Caco-2 (cell line): ENCODE measurements around the gene CD40. TPM values are rescaled to one million over a fixed set of nuclear protein-coding genes. Genes with fewer than 3 reads are reported as not detected.

Source experiments
- BruUV-seq: library from RNA; stranded (reverse); fragments of 400-500 nt; replicated peaks from 2 replicates; lab custom pipeline; 2021; lab: Mats Ljungman, UMichigan
- CTCF ChIA-PET: fragments of 300-600 bp; sonication (Branson Sonifier 250); formaldehyde crosslinking; loops from one replicate; lab custom pipeline; 2022; ENCODE audit warnings: antibody characterized with exemption; lab: Charles Lee
- POLR2A ChIA-PET: fragments of 300-600 bp; sonication (Branson Sonifier 250); formaldehyde crosslinking; loops from one replicate; lab custom pipeline; 2022; ENCODE audit warnings: antibody characterized with exemption; lab: Charles Lee
- DNase-seq, 2 experiments: peaks; one replicate each; pipeline versions ENCODE4 v3.0.0 to v3.0.0-alpha.2; 2020 to 2022
- H3K27me3 ChIP-seq: replicated peaks from 2 replicates; pipeline ENCODE4 v1.6.0; 2011; ENCODE audit warnings: low read length; ENCODE audit not compliant: control insufficient read depth, insufficient read depth
- H3K36me3 ChIP-seq: 2 replicates; pipeline ENCODE4 v1.5.1; 2011; ENCODE audit warnings: low read length; ENCODE audit not compliant: control insufficient read depth, insufficient read depth
- H3K4me1 ChIP-seq: fragments of 250-450 bp; sonication (Bioruptor Pico); 2 replicates; pipeline ENCODE4 v1.5.1; 2020; ENCODE audit warnings: mild to moderate bottlenecking
- H3K4me3 ChIP-seq: 2 replicates; pipeline ENCODE4 v1.5.1; 2011; ENCODE audit warnings: low read depth, mild to moderate bottlenecking, control low read depth, low read length
- H3K9me3 ChIP-seq: fragments of 250-450 bp; sonication (Bioruptor Pico); 2 replicates; pipeline ENCODE4 v1.5.1; 2020; ENCODE audit warnings: mild to moderate bottlenecking, moderate library complexity
- H3K27ac Mint-ChIP-seq: one replicate; pipeline ENCODE4 v1.8.0; 2022; ENCODE audit warnings: mixed read lengths; ENCODE audit not compliant: unreplicated experiment
- H3K27me3 Mint-ChIP-seq: one replicate; pipeline ENCODE4 v1.8.0; 2022; ENCODE audit warnings: mixed read lengths; ENCODE audit not compliant: insufficient read depth, unreplicated experiment
- H3K36me3 Mint-ChIP-seq: one replicate; pipeline ENCODE4 v1.8.0; 2022; ENCODE audit warnings: mild to moderate bottlenecking, mixed read lengths; ENCODE audit not compliant: insufficient read depth, unreplicated experiment
- H3K4me1 Mint-ChIP-seq: one replicate; pipeline ENCODE4 v1.8.0; 2022; ENCODE audit warnings: low read depth, mixed read lengths; ENCODE audit not compliant: unreplicated experiment
- H3K4me3 Mint-ChIP-seq: one replicate; pipeline ENCODE4 v1.8.0; 2022; ENCODE audit warnings: mild to moderate bottlenecking, moderate library complexity, mixed read lengths; ENCODE audit not compliant: unreplicated experiment
- H3K9me3 Mint-ChIP-seq: one replicate; pipeline ENCODE4 v1.8.0; 2022; ENCODE audit warnings: mixed read lengths; ENCODE audit not compliant: unreplicated experiment
- CTCF ChIP-seq, 2 experiments: fragments of 200-600 bp in 1 of 2; IDR thresholded peaks; 1 replicate in 1 of 2; 2 replicates in 1 of 2; pipeline versions ENCODE4 v1.5.1 to v1.8.0; 2011 to 2022; ENCODE audit warnings: antibody characterized with exemption in 1 of 2, control low read depth in 1 of 2, inconsistent platforms in 1 of 2, low read depth in 1 of 2, low read length in 1 of 2, mild to moderate bottlenecking in 1 of 2, moderate library complexity in 1 of 2; ENCODE audit not compliant: insufficient read depth in 1 of 2, severe bottlenecking in 1 of 2, unreplicated experiment in 1 of 2
- intact Hi-C: fragments of 100-400 bp; cut with micrococcal nuclease; formaldehyde crosslinking; loops from one replicate; pipeline ENCODE4 v1.10.0; 2022; ENCODE audit not compliant: unreplicated experiment
- total RNA-seq: library from RNA; stranded (reverse); gene quantifications from 2 replicates; pipeline ENCODE4 v1.2.3, GENCODE V29; 2022

The CD40 gene
- total RNA-seq, 1 experiment from 2014 or later: not detected

GRCh38 chr20:46150943-46151342 lies 32.8 kb downstream of the CD40 start:
- peaks cover 3% of the 10 kb centered on the region; the same call in 1 of the 2 replicates for H3K27me3 ChIP-seq
- intact Hi-C loops: no loop called here
- Mint-ChIP-seq H3K4me1 (no peaks in the 10 kb centered on the region), H3K27me3 (peaks cover 15% of the 10 kb centered on the region), H3K27ac (no peak overlapping the region), H3K36me3 (no peaks in the 10 kb centered on the region), H3K4me3 (no peak overlapping the region), H3K9me3 (no peaks in the 10 kb centered on the region)
- POLR2A ChIA-PET: interaction anchor here (0.6 kb wide), 1 partner anchor 11 kb away, joined by 3 read pairs; no protein-coding TSS in a partner anchor
- BruUV-seq: no TSS peak
- H3K4me1 ChIP-seq: no peaks in the 10 kb centered on the region
- no peak overlapping the region for H3K4me3 ChIP-seq
- DNase-seq: no peak
- no peaks in the 10 kb centered on the region for H3K9me3 ChIP-seq
- CTCF ChIA-PET: interaction anchor here (1.0 to 1.2 kb wide), 2 partner anchors 22 to 137 kb away, joined by 5 to 6 read pairs; no protein-coding TSS in a partner anchor
- no peak for TF ChIP-seq CTCF (IDR thresholded peaks at IDR 0.05; ENCODE audit: insufficient read depth in 1 of 2, low read depth in 1 of 2, low read length in 1 of 2, severe bottlenecking in 1 of 2, unreplicated experiment in 1 of 2)
- H3K36me3 ChIP-seq: no peaks in the 10 kb centered on the region

GRCh38 chr20:46151936-46152335 lies 33.8 kb downstream of the CD40 start:
- ChIA-PET CTCF (interaction anchor here (0.7 to 1.2 kb wide), 3 partner anchors 14 to 153 kb away, joined by 3 to 6 read pairs (median 4); no protein-coding TSS in a partner anchor), POLR2A (interaction anchor here (0.5 kb wide), 1 partner anchor 340 kb away, joined by 5 read pairs; no protein-coding TSS in a partner anchor)
- H3K4me3 ChIP-seq: no peak overlapping the region
- no peaks in the 10 kb centered on the region for H3K4me1 ChIP-seq
- Mint-ChIP-seq H3K4me1 (no peaks in the 10 kb centered on the region), H3K4me3 (no peak overlapping the region), H3K27me3 (peaks cover 15% of the 10 kb centered on the region), H3K9me3 (no peaks in the 10 kb centered on the region), H3K36me3 (no peaks in the 10 kb centered on the region), H3K27ac (no peak overlapping the region)
- no peaks in the 10 kb centered on the region for H3K36me3 ChIP-seq
- peak; percentile 90 to 94 for TF ChIP-seq CTCF (IDR thresholded peaks at IDR 0.05; ENCODE audit: insufficient read depth in 1 of 2, low read depth in 1 of 2, low read length in 1 of 2, severe bottlenecking in 1 of 2, unreplicated experiment in 1 of 2)
- intact Hi-C loops: no loop called here
- no peaks in the 10 kb centered on the region for H3K9me3 ChIP-seq
- no TSS peak for BruUV-seq
- DNase-seq: peak in 1 of 2 experiments; percentile 70
- peaks cover 3% of the 10 kb centered on the region; the same call in 1 of the 2 replicates for H3K27me3 ChIP-seq

GRCh38 chr20:46152824-46153586 lies 34.9 kb downstream of the CD40 start:
- H3K27me3 ChIP-seq: peaks cover 3% of the 10 kb centered on the region; the same call in 1 of the 2 replicates
- intact Hi-C loops: no loop called here
- no peaks in the 10 kb centered on the region for H3K9me3 ChIP-seq
- Mint-ChIP-seq H3K4me3 (no peak overlapping the region), H3K27ac (no peak overlapping the region), H3K36me3 (no peaks in the 10 kb centered on the region), H3K4me1 (no peaks in the 10 kb centered on the region), H3K27me3 (peaks cover 15% of the 10 kb centered on the region), H3K9me3 (no peaks in the 10 kb centered on the region)
- no TSS peak for BruUV-seq
- ChIA-PET CTCF (interaction anchor here (0.6 kb wide), 1 partner anchor 107 kb away, joined by 3 read pairs; no protein-coding TSS in a partner anchor), POLR2A (no interaction called here)
- no peaks in the 10 kb centered on the region for H3K4me1 ChIP-seq
- no peak for DNase-seq
- no peak overlapping the region for H3K4me3 ChIP-seq
- no peak for TF ChIP-seq CTCF (IDR thresholded peaks at IDR 0.05; ENCODE audit: insufficient read depth in 1 of 2, low read depth in 1 of 2, low read length in 1 of 2, severe bottlenecking in 1 of 2, unreplicated experiment in 1 of 2)
- H3K36me3 ChIP-seq: no peaks in the 10 kb centered on the region
